HepG2 (cell line): Measurements from ENCODE around the gene NFATC3. TPM values are rescaled to one million over a fixed set of nuclear protein-coding genes. Genes with fewer than 3 reads are reported as not detected.

Experiments used
- BCL3 ChIP-seq: sonication (generic); formaldehyde crosslinking; IDR thresholded peaks from 2 replicates; pipeline ENCODE4 v1.5.1; 2020; ENCODE audit warnings: mild to moderate bottlenecking, missing genetic modification reagents, moderate library complexity
- FOXO4 ChIP-seq: sonication (generic); formaldehyde crosslinking; conservative IDR thresholded peaks from 2 replicates; pipeline ENCODE4 v1.8.1; 2023; ENCODE audit warnings: missing genetic modification reagents
- GABPA ChIP-seq, 2 experiments: IDR thresholded peaks; 2 replicates each; pipeline ENCODE4 v1.6.1; 2011 to 2016; ENCODE audit warnings: low read depth in 2 of 2, low read length in 1 of 2, missing biosample characterization in 1 of 2, missing genetic modification characterization in 1 of 2
- GLMP ChIP-seq: sonication (generic); formaldehyde crosslinking; IDR thresholded peaks from 2 replicates; pipeline ENCODE4 v1.9.0; 2021; ENCODE audit warnings: missing genetic modification reagents, mild to moderate bottlenecking, borderline replicate concordance
- RELA ChIP-seq: sonication (generic); formaldehyde crosslinking; IDR thresholded peaks from 2 replicates; pipeline ENCODE4 v1.4.0; 2020; ENCODE audit warnings: missing genetic modification reagents
- TOE1 ChIP-seq: sonication (generic); formaldehyde crosslinking; IDR thresholded peaks from 2 replicates; pipeline ENCODE4 v1.4.0; 2020; ENCODE audit warnings: mild to moderate bottlenecking, missing genetic modification reagents
- TSC22D2 ChIP-seq: sonication (generic); formaldehyde crosslinking; IDR thresholded peaks from 2 replicates; pipeline ENCODE4 v1.5.1; 2020; ENCODE audit warnings: missing genetic modification reagents, mild to moderate bottlenecking, borderline replicate concordance
- YY1 ChIP-seq: IDR thresholded peaks from 2 replicates; pipeline ENCODE4 v1.6.1; 2011; ENCODE audit warnings: low read length, low read depth, moderate library complexity, mild to moderate bottlenecking; ENCODE audit not compliant: insufficient read depth, insufficient replicate concordance
- ZBTB38 ChIP-seq: sonication (generic); formaldehyde crosslinking; IDR thresholded peaks from 2 replicates; pipeline ENCODE4 v1.5.1; 2020; ENCODE audit warnings: mild to moderate bottlenecking, missing genetic modification reagents
- ZNF33B ChIP-seq: sonication (generic); formaldehyde crosslinking; IDR thresholded peaks from 2 replicates; pipeline ENCODE4 v1.5.1; 2020; ENCODE audit warnings: mild to moderate bottlenecking, missing genetic modification reagents
- ZNF589 ChIP-seq: sonication (generic); formaldehyde crosslinking; conservative IDR thresholded peaks from 2 replicates; pipeline ENCODE4 v1.8.0; 2022; ENCODE audit warnings: mild to moderate bottlenecking, moderate library complexity, missing genetic modification reagents
- ZNF605 ChIP-seq: sonication (generic); formaldehyde crosslinking; IDR thresholded peaks from 2 replicates; pipeline ENCODE4 v1.8.0; 2022; ENCODE audit warnings: mild to moderate bottlenecking, missing genetic modification reagents
- ZNF704 ChIP-seq: sonication (generic); formaldehyde crosslinking; IDR thresholded peaks from 2 replicates; pipeline ENCODE4 v1.8.1; 2023; ENCODE audit warnings: mild to moderate bottlenecking, inconsistent platforms, moderate library complexity, missing genetic modification reagents, borderline replicate concordance
- ZNF784 ChIP-seq: sonication (generic); formaldehyde crosslinking; IDR thresholded peaks from 2 replicates; pipeline ENCODE4 v1.5.1; 2020; ENCODE audit warnings: missing genetic modification reagents, mild to moderate bottlenecking, borderline replicate concordance
- ZNF83 ChIP-seq: sonication (generic); formaldehyde crosslinking; IDR thresholded peaks from 2 replicates; pipeline ENCODE4 v1.4.0; 2020; ENCODE audit warnings: missing genetic modification reagents, mild to moderate bottlenecking, borderline replicate concordance
- polyA plus RNA-seq, 8 experiments: library from polyadenylated mRNA; depleted of rRNA in 3 of 8; stranded (reverse) in 7 of 8; unstranded in 1 of 8; fragments of >200 nt; fragmentation: Illumina TruSeq in 4 of 8; extraction: Trizol in 4 of 8; gene quantifications; 2 replicates each; pipeline versions ENCODE4 v1.2.1 to v1.2.3, GENCODE V29; 2011 to 2016; ENCODE audit warnings: low read depth in 4 of 8, missing spikeins in 1 of 8, mixed read lengths in 1 of 8; ENCODE audit not compliant: insufficient read depth in 1 of 8
- total RNA-seq, 5 experiments: library from RNA; depleted of rRNA; stranded (reverse); fragments of >200 nt; fragmentation: Illumina TruSeq; extraction: Trizol; gene quantifications; 2 replicates each; pipeline ENCODE4 v1.2.3, GENCODE V29; 2016; ENCODE audit warnings: low read depth in 1 of 5

Gene NFATC3
- total and polyA plus RNA-seq, 2 of the 13 experiments (the other 11 are each of a cell fraction or from before 2014, with no cell fraction given) = 52.6 to 62.7 TPM

GRCh38 chr16:68237243-68238028, 152.3 kb downstream of the NFATC3 start (continued):
- TF ChIP-seq ZBTB38 (peak; percentile 99; the same call in 1 of the 2 replicates), RELA (CRISPR knock-in tag) (0 out of 2 replicates have a peak, but pooled peaks have one; percentile 46), ZNF83 (CRISPR knock-in tag) (0 out of 2 replicates have a peak, but pooled peaks have one; percentile 78), GLMP (CRISPR knock-in tag) (no peak), ZNF589 (CRISPR knock-in tag) (peak; percentile 94; the same call in 1 of the 2 replicates), GABPA (IDR thresholded peaks at IDR 0.05; ENCODE audit: low read depth, low read length) (no peak), GABPA (CRISPR knock-in tag; IDR thresholded peaks at IDR 0.05; ENCODE audit: low read depth) (peak; percentile 86), ZNF784 (CRISPR knock-in tag) (peak; percentile 74; the same call in 1 of the 2 replicates), ZNF605 (CRISPR knock-in tag) (peak; percentile 95), BCL3 (CRISPR knock-in tag) (peak; percentile 56), YY1 (peak; percentile 73), TSC22D2 (CRISPR knock-in tag) (peak; percentile 69; the same call in 1 of the 2 replicates), ZNF704 (CRISPR knock-in tag) (no peak), TOE1 (CRISPR knock-in tag) (no peak), ZNF33B (CRISPR knock-in tag) (no peak; the same call in 1 of the 2 replicates), FOXO4 (CRISPR knock-in tag) (no peak)
